HUES64 (cell line): ENCODE data around the gene PDS5A.
"Not testable (repeated sequence)": the region's sequence is repeated elsewhere in the genome, so short reads cannot be mapped to it uniquely, and the experiment has no call there.

ENCODE experiments used
- H3K27ac ChIP-seq: 2 replicates; pipeline ENCODE4 v1.7.0; 2013; ENCODE audit warnings: low read depth, low read length, inconsistent platforms
- H3K27me3 ChIP-seq: 2 replicates; pipeline ENCODE4 v1.6.1; 2013; ENCODE audit warnings: mild to moderate bottlenecking, low read length; ENCODE audit not compliant: insufficient read depth
- H3K36me3 ChIP-seq: 2 replicates; pipeline ENCODE4 v1.6.1; 2013; ENCODE audit warnings: mild to moderate bottlenecking, low read length; ENCODE audit not compliant: insufficient read depth
- H3K4me1 ChIP-seq: 2 replicates; pipeline ENCODE4 v1.6.1; 2013; ENCODE audit warnings: mild to moderate bottlenecking, low read length, moderate library complexity; ENCODE audit not compliant: insufficient read depth
- H3K4me3 ChIP-seq: 2 replicates; pipeline ENCODE4 v1.5.1; 2013; ENCODE audit warnings: mild to moderate bottlenecking, low read length, moderate library complexity
- H3K9ac ChIP-seq: 2 replicates; pipeline ENCODE4 v1.6.1; 2013; ENCODE audit warnings: mild to moderate bottlenecking, low read depth, low read length
- H3K9me3 ChIP-seq: 2 replicates; pipeline ENCODE4 v1.6.1; 2013; ENCODE audit warnings: low read depth, low read length; ENCODE audit not compliant: insufficient read depth
- WGBS: fragments of 150-250, 120-280 bp; methylation state at CpG from one replicate; pipeline ENCODE4 v1.1.7; 2013; ENCODE audit warnings: missing lambda C conversion rate; 5-methylcytosine and 5-hydroxymethylcytosine counted together

The PDS5A gene

GRCh38 chr4:39855909-39856512 lies 121.7 kb downstream of the PDS5A start:
- Histone ChIP-seq H3K27me3 (no peaks in the 10 kb centered on the region), H3K4me3 (no peak overlapping the region), H3K9ac (no peak overlapping the region), H3K27ac (no peak overlapping the region), H3K9me3 (no peaks in the 10 kb centered on the region), H3K4me1 (no peaks in the 10 kb centered on the region), H3K36me3 (peaks cover 78% of the 10 kb centered on the region)
- 100% methylated on average over 1 of the region's 1 CpG for WGBS

- 97% methylated on average over 4 of the region's 4 CpGs for WGBS
- Histone ChIP-seq H3K4me1 (no peaks in the 10 kb centered on the region), H3K4me3 (no peak overlapping the region), H3K27me3 (no peaks in the 10 kb centered on the region), H3K9ac (no peak overlapping the region), H3K9me3 (no peaks in the 10 kb centered on the region), H3K36me3 (peaks cover 74% of the 10 kb centered on the region), H3K27ac (no peak overlapping the region)
These were observed 125.1 kb downstream of the PDS5A start for GRCh38 chr4:39852636-39853035.

GRCh38 chr4:39850727-39851126 lies 127.0 kb downstream of the PDS5A start:
- H3K27ac ChIP-seq: no peak overlapping the region
- H3K4me3 ChIP-seq: no peak overlapping the region
- H3K27me3 ChIP-seq: no peaks in the 10 kb centered on the region
- no peaks in the 10 kb centered on the region for H3K9me3 ChIP-seq
- H3K36me3 ChIP-seq: peaks cover 83% of the 10 kb centered on the region
- H3K4me1 ChIP-seq: no peaks in the 10 kb centered on the region
- H3K9ac ChIP-seq: no peak overlapping the region

GRCh38 chr4:39846705-39847104 lies 131.0 kb downstream of the PDS5A start:
- H3K36me3 ChIP-seq: peaks cover 89% of the 10 kb centered on the region
- H3K27ac ChIP-seq: no peak overlapping the region
- no peaks in the 10 kb centered on the region for H3K27me3 ChIP-seq
- H3K4me3 ChIP-seq: no peak overlapping the region
- no peaks in the 10 kb centered on the region for H3K9me3 ChIP-seq
- H3K4me1 ChIP-seq: no peaks in the 10 kb centered on the region
- no peak overlapping the region for H3K9ac ChIP-seq
- no CpG with 5 or more reads among the region's 1 CpG for WGBS

- no peaks in the 10 kb centered on the region for H3K9me3 ChIP-seq
- no peaks in the 10 kb centered on the region for H3K4me1 ChIP-seq
- no peaks in the 10 kb centered on the region for H3K27me3 ChIP-seq
- no peak overlapping the region for H3K27ac ChIP-seq
- H3K36me3 ChIP-seq: peaks cover 89% of the 10 kb centered on the region
- 95% methylated on average over 12 of the region's 12 CpGs for WGBS
- H3K4me3 ChIP-seq: no peak overlapping the region
- no peak overlapping the region for H3K9ac ChIP-seq
These were observed 131.6 kb downstream of the PDS5A start for GRCh38 chr4:39846120-39846519.

GRCh38 chr4:39841894-39842293 lies 135.8 kb downstream of the PDS5A start:
- no peak overlapping the region for H3K4me3 ChIP-seq
- no peak overlapping the region for H3K9ac ChIP-seq
- H3K36me3 ChIP-seq: peaks cover 93% of the 10 kb centered on the region
- no peaks in the 10 kb centered on the region for H3K27me3 ChIP-seq
- no peaks in the 10 kb centered on the region for H3K9me3 ChIP-seq
- H3K27ac ChIP-seq: no peak overlapping the region
- WGBS: 100% methylated on average over 3 of the region's 3 CpGs
- H3K4me1 ChIP-seq: no peaks in the 10 kb centered on the region

- H3K36me3 ChIP-seq: peaks cover 92% of the 10 kb centered on the region
- H3K27me3 ChIP-seq: not testable (repeated sequence)
These were observed 137.2 kb downstream of the PDS5A start for GRCh38 chr4:39840516-39840915.

GRCh38 chr4:39840027-39840426 lies 137.7 kb downstream of the PDS5A start:
- peaks cover 92% of the 10 kb centered on the region for H3K36me3 ChIP-seq
- H3K4me3 ChIP-seq: no peak overlapping the region
- H3K27ac ChIP-seq: no peak overlapping the region
- WGBS: 94% methylated on average over 9 of the region's 9 CpGs
- H3K9me3 ChIP-seq: no peaks in the 10 kb centered on the region
- H3K27me3 ChIP-seq: no peaks in the 10 kb centered on the region
- H3K4me1 ChIP-seq: no peaks in the 10 kb centered on the region
- no peak overlapping the region for H3K9ac ChIP-seq

More at GRCh38 chr4:39840516-39840915, 137.2 kb downstream of the PDS5A start:
- 89% methylated on average over 14 of the region's 14 CpGs for WGBS
- not testable (repeated sequence) for H3K4me1 ChIP-seq, H3K9ac ChIP-seq, H3K27ac ChIP-seq, H3K4me3 ChIP-seq, H3K9me3 ChIP-seq

- not testable (repeated sequence) for H3K4me1 ChIP-seq, H3K27me3 ChIP-seq, H3K9ac ChIP-seq, H3K4me3 ChIP-seq, H3K27ac ChIP-seq, H3K9me3 ChIP-seq
- peaks cover 95% of the 10 kb centered on the region for H3K36me3 ChIP-seq
- WGBS: 96% methylated on average over 11 of the region's 11 CpGs
These were observed 139.3 kb downstream of the PDS5A start for GRCh38 chr4:39838431-39838830.

- Histone ChIP-seq H3K27ac (no peak overlapping the region), H3K36me3 (peaks cover 81% of the 10 kb centered on the region)
- 96% methylated on average over 1 of the region's 1 CpG for WGBS
These were observed 143.4 kb downstream of the PDS5A start for GRCh38 chr4:39834269-39834668.

GRCh38 chr4:39825741-39826231 lies 151.9 kb downstream of the PDS5A start:
- H3K27ac ChIP-seq: no peak overlapping the region

More at GRCh38 chr4:39834269-39834668, 143.4 kb downstream of the PDS5A start:
- Histone ChIP-seq H3K27me3 (no peaks in the 10 kb centered on the region), H3K4me1 (no peaks in the 10 kb centered on the region), H3K9me3 (no peaks in the 10 kb centered on the region), H3K9ac (no peak overlapping the region), H3K4me3 (no peak overlapping the region)

GRCh38 chr4:39825090-39825489 lies 152.6 kb downstream of the PDS5A start:
- over 99% methylated on average over 3 of the region's 3 CpGs for WGBS
- Histone ChIP-seq H3K4me3 (no peak overlapping the region), H3K9me3 (no peaks in the 10 kb centered on the region), H3K9ac (no peak overlapping the region), H3K36me3 (peaks cover 68% of the 10 kb centered on the region), H3K4me1 (peaks cover 12% of the 10 kb centered on the region; the same call in 1 of the 2 replicates), H3K27ac (no peak overlapping the region), H3K27me3 (no peaks in the 10 kb centered on the region)

More at GRCh38 chr4:39825741-39826231, 151.9 kb downstream of the PDS5A start:
- H3K4me3 ChIP-seq: no peak overlapping the region
- WGBS: 81% methylated on average over 6 of the region's 7 CpGs
- peaks cover 7% of the 10 kb centered on the region; the same call in 1 of the 2 replicates for H3K4me1 ChIP-seq
- peaks cover 73% of the 10 kb centered on the region for H3K36me3 ChIP-seq
- H3K9ac ChIP-seq: no peak overlapping the region
- H3K9me3 ChIP-seq: no peaks in the 10 kb centered on the region
- no peaks in the 10 kb centered on the region for H3K27me3 ChIP-seq
